ENCODE measurements around the gene POLN.

DNA sequence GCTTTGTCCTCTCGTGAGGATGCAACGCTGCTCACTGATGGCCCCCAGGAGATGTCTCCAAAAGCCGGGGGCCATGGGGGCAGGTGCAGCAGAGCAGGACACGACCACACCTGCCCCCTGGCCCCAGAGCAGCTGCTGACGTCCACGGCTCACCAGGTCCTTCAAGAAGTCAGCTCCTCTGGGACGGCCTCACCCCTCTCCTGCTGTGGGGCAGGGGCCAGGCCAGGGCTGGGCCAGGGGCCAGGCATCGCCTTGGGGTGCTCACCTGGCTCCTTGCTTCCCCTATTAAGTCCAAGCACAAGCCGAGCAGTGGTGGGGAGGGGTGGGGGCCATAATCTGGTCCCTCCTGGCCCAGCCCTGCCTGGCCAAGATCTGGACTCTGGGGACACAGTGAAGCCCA is 48.6 kb upstream of the POLN start:
- TF ChIP-seq, protein P1, sequence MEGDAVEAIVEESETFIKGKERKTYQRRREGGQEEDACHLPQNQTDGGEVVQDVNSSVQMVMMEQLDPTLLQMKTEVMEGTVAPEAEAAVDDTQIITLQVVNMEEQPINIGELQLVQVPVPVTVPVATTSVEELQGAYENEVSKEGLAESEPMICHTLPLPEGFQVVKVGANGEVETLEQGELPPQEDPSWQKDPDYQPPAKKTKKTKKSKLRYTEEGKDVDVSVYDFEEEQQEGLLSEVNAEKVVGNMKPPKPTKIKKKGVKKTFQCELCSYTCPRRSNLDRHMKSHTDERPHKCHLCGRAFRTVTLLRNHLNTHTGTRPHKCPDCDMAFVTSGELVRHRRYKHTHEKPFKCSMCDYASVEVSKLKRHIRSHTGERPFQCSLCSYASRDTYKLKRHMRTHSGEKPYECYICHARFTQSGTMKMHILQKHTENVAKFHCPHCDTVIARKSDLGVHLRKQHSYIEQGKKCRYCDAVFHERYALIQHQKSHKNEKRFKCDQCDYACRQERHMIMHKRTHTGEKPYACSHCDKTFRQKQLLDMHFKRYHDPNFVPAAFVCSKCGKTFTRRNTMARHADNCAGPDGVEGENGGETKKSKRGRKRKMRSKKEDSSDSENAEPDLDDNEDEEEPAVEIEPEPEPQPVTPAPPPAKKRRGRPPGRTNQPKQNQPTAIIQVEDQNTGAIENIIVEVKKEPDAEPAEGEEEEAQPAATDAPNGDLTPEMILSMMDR (conservative IDR thresholded peaks at IDR 0.05; ENCODE audit: low read depth, low read length): no peak
- no peak for TF ChIP-seq EZH2phosphoT487 (IDR thresholded peaks at IDR 0.05; ENCODE audit: borderline replicate concordance, low read length)

All from PC-3 (cell line).